SIG-M5 treated with dmso at 0.1 percent for 504 hours (cell line): Measurements from ENCODE around the gene KRTDAP.
A peak's percentile ranks its signal among the peaks of the same experiment; 100 is the strongest.
"Not testable (repeated sequence)": the region's sequence is repeated elsewhere in the genome, so short reads cannot be mapped to it uniquely, and the experiment has no call there.

Experiments used
- DNase-seq: peaks from one replicate; lab custom pipeline; 2025; ENCODE audit not compliant: unreplicated experiment; lab: John Stamatoyannopoulos, UW

KRTDAP gene

DNA sequence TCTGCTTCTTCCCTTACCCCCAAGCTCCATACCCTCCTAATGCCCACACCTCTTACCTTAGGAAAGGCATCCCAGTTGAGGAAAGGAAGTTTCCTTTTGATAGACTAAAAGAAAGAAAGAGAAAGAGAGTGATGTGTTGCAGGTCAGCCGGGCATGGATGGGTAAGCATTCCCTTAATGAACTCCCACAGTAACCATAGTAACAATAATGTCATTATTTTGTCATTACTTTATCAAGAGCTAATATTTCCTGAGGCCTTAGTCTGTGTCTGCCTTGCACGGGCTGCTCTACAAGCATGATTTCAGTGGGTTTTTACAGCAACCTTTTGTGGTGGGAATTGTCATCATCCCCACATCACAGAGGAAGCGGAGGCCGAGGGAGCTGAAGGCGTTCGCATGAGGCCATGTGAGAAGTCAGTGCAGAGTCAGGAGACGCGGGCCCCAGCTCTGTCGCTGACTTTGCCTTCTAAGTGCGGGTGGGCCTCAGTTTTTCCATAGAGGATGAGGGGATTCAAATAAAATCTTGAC, 2.5 kb downstream of the KRTDAP start:
- DNase-seq = no peak

DNA sequence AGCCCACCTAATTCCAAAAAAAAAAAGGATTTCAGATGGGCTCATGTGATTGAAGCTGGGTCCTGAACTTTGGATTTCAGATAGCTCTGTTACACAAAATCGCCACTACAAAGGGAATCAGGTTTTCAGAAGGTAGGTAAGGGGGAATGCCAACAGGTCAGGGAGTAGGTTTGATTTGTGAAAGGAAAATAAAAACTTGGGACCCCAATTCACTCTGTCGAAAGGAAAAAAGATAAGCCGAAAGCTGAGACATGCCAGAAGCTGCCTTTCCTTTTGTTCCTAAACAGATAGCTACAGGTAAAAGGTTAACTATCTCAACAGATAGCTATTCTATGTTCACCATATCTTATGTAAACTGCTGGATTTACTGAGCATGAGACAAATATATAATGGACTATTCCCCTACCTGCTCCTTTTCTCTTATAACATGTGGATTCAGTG, 4.0 kb downstream of the KRTDAP start:
- no peak for DNase-seq

DNA sequence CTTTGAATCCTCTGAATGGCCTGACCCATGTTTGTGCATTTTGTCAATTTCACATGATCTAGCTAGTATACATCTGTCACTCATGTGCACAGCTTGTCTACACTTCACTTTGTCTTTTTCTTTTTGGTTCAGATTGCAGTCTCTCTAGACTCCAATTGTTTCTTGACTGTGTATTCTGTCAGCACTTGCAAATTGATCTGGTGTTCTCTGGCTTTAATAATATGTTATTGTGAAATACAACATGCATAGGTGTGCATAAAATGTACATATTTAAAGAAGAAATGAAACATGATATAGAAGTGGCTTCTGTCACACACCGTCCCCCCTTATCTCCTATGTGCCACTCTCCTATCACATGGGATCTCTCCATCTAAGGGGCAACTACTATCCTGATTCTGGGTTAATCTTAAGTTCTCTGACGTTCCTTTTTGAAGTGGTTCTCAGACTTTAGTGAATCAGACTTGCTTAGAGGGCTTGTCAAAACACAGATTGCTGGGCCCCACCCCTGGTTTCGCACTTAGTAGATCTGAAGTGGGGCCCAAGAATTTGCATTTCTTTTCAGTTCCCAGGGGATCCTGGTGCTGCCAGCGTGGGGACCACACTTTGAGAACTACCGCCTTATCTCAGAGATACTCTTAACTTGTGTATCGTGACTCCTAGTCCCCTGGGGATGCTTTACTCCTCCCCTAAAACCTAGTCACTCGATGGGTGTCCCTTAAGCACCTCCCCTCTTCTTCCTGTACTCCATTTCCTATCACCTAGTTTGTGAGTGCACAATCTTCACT, 5.8 kb downstream of the KRTDAP start:
- DNase-seq = no peak

DNA sequence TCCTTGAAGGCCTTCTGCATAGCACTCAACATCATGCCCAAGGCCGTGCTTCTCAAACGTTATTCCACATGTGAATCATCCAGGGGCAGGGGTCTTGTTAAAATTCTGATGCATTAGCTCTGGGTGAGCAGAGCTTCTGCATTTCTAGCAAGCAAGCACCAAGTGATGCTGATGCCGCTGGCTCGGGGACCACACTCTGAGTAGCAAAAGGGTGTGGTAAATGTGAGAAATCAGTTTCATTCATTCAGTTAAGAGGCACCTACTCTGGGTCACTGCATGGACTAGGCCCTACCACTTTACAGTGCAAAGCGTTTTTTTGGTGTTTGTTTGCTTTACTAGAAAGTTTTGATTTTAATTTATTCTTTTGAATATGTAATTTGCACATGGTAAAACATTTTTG, 7.2 kb downstream of the KRTDAP start:
- no peak for DNase-seq

DNA sequence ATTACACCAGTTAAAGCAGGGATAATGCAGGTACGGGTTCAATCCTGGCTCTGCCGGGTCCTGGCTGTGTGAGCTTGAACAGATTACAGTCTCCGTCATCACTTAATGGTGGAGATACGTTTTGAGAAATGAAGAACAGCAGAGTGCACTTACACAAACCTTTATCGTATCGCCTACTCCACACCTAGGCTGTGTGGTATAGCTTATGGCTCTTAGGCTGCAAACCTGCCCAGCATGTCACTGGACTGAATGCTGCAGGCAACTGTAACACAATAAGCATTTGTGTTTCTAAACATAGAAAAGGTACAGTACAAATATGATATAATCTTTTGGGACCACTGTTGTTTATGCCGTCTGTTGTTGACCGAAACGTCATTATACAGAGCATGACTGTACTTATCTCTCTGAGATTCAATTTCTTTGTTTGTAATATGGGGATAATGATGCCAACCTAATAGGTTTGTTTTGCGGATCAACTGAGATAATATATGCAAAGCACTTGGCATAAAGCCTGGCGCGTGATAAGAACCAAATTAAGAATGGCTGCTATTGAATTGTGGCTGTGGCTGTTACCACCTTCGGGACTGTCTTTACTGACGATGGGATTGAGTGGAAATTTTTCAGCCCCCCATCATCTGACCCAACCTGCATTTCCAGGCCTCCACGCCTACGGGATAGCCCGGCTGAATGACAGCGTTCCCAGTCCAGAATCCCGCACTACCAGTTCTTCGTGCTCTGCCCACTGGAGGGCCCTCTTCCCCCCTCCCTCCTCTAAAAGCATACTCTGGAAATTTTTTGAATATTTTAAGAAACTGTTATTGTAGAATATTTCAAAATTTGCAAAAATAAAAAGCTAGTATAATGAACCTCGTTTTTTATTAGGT, 11.2 kb downstream of the KRTDAP start:
- DNase-seq = no peak

DNA sequence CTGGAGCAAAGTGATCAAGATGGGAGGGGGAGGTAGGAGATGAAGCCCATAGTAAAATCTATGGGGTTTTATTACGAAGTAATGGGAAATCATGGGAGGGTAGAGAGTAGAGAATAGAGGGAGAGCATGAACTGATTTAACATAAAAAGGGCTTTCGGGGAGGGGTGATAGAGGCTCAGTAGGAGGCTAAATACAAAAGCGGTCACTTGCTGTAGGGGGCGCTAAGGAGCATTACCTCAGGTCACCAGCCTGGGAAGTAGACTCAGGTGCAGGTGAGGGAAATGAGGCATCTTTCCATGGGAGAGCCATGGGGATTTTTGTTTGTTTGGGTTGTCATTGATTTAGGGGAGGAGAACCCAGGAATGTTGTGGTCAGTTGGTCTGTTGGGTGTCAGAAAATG, 14.1 kb downstream of the KRTDAP start:
- no peak for DNase-seq

DNA sequence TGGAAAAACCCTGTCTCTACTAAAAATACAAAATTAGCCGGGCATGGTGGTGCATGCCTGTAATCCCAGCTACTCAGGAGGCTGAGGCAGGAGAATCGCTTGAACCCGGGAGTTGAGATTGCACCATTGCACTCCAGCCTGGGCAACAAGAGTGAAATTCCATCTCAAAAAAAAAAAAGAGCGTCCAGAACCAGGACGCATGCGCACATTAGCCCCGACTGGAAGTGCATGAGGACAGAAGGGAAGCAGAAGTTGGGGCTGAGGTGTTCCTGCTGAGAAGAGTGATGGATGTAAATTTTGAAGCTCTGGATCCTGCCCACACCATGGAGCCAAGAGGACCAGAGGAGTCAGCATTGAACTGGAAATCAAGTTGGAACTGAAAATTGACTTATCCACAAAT, 15.7 kb downstream of the KRTDAP start:
- DNase-seq = not testable (repeated sequence)

DNA sequence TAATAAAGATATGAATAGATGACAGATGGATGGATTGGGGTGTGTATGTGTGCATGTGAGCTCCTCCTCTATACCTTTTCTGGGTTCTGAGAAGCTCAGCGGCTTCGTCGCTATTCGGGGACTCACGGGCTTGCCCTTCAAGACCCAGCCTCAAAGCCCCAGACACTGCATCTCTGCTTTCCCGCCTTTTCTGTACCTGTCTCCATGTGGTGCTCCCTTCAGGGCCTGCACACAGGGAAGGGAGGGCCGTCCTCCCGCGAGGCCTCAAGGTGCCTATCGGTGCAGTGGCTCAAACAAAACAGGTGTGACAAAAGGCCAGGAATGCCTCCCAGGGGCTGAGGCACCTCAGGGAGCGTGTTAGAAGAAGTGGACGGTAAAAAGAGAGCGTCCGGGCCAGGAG, 16.2 kb downstream of the KRTDAP start:
- DNase-seq = no peak

DNA sequence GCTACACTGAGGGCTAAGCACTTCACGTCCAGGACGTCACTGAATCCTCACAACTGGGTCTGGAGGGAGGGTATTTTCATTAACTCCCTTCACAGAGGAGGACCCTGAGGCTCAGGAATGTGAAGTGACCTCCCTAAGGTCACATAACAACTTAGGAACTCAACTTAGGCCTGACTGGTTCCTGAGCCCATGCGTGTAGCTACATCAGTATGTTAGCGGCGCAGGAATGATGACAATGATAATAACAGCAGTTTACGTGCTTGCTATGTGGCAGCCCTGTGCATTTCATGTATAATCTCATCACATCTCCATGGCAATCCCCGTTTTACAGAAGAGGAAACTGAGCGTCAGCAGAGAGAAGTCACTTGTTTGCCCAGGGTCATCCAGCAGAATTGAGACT, 18.3 kb downstream of the KRTDAP start:
- DNase-seq = no peak

DNA sequence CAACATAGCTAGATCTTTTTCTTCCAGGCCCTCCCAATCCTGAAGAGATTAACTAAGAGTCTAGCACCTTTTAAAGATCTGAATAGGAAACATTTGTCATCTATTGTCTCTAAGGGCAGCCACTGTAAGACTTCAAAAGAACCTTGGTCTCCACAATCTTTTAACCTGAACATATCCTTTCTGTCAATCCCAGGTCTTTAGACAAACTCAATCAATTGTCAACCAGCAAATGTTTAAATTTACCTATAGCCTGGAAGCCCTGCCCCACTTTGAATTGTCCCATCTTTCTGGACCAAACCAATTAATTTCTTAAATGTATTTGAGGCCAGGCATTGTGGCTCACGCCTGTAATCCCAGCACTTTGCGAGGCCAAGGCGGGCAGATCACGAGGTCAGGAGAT, 19.2 kb downstream of the KRTDAP start:
- DNase-seq = not testable (repeated sequence)

DNA sequence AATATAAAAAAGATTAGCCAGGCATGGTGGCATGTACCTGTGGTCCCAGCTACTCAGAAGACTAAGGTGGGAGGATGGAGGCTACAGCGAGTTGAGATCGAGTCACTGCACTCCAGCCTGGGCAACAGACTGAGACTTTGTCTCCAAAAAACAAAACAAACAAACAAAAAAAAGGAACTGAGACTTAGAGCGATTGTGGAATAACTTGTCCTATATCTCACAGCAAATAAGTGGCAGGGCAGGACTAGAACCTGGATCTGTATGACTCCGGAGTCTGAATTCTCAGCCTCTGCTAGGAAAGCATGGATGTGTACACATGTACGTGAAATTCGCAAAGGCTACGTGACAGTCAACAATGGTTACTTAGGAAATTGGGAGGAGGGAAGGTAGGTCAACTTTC, 20.1 kb downstream of the KRTDAP start:
- no peak for DNase-seq

DNA sequence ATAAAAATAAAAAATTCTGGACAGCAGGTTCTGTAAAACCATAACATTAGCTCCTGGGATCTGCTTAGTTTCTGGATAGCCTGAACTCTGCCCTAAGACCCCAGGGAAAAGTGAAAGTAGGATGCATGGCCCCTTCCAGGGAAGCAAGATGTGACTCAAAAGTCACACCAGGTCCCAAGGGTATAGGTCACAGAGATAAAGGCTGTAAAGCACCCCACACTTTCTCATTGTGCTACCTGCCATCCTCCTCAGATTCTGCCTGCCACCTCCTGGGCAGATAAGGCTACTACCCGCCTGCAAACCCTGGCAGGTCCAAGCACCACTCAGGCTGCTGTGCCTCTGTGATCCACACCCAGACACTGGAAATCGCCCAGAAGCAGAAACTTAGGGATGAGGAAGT, 21.6 kb downstream of the KRTDAP start:
- peak; percentile 46 for DNase-seq

DNA sequence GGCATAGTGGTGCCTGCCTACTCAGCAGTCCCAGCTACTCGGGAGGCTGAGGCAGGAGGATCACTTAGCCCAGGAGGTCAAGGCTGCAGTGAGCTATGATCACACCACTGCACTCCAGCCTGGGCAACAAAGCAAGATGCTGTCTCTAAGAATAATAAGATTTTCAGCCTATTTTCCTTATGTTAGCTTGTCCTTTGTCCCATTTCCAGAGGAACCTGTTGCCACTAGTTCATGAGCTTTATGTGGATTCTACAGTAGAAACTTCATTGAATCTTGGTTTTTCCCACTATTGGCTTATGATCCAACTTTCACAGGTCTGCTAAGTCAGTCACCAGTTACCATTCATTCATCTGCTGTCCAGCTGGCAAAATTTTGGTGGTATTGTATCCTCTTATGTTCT, 24.0 kb downstream of the KRTDAP start:
- DNase-seq = no peak

DNA sequence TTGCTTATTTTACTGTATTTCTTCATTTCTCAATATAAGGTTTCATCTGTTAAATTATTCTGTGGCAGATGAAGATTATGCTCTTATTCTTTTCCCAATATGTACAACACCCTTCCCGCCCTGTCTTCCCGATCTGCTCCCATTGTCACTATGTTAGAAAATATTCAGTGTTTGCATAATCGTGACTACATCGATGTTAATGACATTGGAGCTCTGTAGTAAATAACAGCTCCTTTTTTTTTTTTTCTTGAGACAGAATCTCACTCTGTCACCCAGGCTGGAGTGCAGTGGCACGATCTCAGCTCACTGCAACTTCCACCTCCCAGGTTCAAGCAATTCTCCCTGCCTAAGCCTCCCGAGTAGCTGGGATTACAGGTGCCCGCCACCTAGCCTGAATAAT, 27.3 kb downstream of the KRTDAP start:
- DNase-seq = not testable (repeated sequence)

DNA sequence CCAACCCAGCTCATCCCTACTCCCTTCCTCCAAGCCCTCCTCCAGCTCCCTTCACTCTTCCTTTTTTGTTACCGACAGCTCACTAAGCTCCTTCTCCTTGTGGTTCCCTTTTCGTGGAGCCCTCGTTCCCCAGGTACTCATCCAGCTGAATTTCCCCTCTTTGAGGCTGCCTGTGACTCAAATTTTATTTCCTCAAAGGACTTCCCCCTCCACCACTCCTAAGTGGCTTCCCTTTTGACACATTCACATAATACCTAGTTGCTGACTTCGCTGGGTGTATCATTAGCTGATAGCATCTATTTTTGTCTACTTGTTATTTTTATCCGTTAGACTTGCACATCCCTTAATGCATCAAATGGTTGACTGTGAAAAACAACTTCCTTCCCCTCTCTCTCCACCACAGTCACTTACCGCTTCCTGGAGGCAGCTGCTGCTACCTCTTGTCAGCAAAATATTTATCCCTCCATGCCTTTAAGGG, 27.7 kb downstream of the KRTDAP start:
- peak; percentile 89 for DNase-seq

DNA sequence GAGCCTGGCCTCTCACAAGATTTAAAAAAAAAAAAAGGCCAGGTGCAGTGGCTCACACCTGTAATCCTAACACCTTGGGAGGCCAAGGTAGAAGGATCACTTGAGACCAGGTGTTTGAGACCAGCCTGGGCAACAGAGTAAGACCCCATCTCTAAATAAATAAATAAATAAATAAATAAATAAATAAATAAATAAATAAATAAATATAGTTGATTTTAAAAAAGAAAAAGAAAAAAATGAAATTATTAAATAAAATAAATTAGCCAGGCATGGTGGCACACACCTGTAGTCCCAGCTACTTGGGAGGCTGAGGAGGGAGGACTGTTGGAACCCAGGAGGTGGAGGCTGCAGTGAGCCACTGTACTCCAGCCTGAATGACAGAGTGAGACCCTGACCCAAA, 28.5 kb downstream of the KRTDAP start:
- DNase-seq = not testable (repeated sequence)

DNA sequence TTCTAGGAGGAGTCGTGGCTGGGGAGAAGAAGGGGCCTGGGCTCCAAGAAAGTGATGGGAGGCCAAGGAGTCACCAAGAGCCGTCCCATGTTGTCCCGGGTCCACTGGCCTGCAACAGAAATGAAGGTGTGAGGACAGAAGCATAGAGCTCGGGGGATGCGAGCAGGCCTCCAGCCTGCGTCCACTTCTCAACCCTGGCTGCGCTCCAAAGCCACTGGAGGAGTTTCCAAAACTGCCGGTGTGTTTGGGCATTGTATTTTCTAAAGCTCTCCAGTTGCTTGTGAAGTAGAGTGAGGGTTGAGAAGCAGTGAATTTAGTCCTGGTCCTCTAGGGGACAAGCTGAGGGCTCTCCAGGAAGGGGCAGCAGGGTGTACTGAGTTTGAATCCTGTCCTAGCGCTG, 29.2 kb downstream of the KRTDAP start:
- no peak for DNase-seq

DNA sequence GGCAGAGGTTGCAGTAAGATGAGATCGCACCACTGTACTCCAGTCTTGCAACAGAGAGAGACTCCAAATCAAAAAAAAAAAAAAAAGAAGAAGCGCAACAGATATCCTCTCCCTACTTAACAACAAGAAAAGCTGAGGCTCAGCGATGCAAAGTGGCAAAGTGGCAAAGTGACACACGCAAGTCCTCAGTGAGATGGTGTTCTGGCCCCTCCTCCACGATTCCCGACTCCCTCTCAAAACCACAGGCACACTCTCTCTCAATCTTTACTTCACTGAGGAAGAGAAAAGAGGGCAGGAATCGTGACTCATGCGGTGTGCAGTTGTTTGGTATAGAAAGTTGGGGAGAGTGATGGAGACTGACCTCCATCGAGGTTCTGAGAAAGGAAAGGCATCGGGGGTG, 29.7 kb downstream of the KRTDAP start:
- no peak for DNase-seq

DNA sequence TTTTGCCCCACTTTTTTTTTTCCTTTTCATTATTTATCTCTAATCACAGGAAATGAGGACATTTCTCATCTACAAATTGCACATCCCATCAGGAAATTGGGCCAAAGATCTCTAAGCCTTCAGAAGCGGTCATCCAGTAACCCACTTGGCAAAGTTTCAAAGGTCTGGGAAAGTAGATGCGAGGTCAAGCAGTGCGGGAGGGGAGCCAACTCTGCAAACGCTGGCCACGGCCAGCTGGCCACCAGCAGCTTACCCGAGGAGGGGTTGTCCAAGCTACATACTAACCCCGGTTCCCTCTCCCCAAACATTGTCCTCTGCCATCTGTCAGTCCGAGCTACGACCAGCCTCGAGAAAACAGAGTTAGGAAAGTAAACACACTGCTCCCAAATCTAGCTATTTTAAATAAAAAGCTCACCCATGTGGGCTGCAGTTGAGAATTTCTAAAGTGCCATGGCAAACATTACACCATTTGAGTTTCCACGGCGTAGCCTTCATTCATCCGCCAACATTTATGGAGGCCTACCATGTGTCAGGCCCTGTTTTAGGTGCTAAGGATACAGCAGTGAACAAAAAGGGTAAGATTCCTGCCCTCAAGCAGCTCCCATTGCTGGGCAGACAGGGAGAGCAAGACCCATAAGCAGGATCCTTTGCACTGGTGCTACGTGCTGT, 30.7 kb downstream of the KRTDAP start:
- no peak for DNase-seq

DNA sequence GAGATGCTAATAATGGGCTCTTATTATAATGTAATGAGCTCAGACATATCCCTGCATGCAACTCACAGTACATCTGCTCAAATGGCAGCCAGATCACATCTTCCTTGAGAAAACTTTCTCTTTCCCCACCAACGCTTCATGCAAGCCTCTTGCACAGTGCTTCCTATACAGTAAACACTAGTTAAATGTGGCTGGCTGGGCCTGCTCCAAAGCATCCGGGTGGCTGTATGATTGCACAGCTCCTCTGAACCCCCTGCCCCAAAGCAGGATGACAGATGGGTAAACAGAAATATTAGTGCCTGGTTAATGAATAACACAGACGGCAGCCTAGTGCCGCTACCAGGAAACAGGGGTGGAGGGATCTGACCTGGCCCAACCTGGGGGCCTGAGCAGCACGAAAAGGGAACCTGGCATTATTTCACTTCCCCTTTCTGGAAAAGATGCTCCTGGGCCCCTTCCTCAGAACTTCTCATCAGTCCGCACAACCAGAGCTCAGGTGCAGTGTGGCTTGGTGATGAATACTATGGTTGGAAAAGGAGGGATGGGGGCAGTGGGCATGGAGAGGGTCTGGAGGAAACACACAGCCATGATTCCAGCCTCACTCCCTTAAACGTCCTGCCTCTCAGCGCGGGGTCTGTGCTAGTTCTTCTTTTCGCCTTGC, 31.4 kb downstream of the KRTDAP start:
- DNase-seq = no peak

DNA sequence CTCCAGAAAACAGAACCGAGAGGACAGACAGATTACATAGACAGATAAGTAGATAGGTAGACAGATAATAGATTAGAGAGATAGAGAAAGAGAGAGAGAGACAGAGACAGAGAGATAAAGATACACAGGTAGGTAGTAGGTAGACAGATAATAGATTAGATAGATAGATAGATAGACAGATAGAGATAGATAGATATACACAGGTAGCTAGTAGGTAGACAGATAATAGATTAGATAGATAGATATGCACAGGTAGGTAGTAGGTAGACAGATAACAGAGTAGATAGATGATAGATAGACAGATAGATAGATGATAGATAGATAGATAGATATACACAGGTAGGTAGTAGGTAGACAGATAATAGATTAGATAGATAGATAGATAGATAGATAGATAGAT, 32.1 kb downstream of the KRTDAP start:
- DNase-seq = no peak
